Measurements from ENCODE around the gene ABHD17C. TPM values are rescaled to one million over a fixed set of nuclear protein-coding genes. Genes with fewer than 3 reads are reported as not detected.

The ABHD17C gene
- total RNA-seq, 4 donors from 2014 or later: 0.29 to 13.6 (median 6.5) TPM

DNA sequence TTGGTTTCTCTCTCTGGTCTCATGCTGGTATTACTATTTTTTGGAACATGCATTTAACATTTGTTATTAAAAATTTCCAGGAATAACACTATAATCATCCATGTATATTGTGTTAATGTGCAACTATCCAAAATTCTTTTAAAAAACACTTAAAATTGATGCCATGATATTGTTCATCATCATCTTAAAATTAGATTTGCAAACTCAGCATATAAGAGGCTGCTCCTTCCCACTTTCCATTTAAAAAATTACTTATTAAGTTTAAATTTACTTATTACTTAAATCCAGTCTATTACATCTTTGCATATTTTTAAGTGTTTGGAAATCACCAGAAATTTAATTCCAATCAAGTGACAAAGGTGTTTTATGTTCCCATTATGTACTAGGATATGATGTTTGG lies 5.8 kb upstream of the ABHD17C start:
- no peaks in the 10 kb centered on the region for H3K36me3 ChIP-seq
- TF ChIP-seq, protein P1, sequence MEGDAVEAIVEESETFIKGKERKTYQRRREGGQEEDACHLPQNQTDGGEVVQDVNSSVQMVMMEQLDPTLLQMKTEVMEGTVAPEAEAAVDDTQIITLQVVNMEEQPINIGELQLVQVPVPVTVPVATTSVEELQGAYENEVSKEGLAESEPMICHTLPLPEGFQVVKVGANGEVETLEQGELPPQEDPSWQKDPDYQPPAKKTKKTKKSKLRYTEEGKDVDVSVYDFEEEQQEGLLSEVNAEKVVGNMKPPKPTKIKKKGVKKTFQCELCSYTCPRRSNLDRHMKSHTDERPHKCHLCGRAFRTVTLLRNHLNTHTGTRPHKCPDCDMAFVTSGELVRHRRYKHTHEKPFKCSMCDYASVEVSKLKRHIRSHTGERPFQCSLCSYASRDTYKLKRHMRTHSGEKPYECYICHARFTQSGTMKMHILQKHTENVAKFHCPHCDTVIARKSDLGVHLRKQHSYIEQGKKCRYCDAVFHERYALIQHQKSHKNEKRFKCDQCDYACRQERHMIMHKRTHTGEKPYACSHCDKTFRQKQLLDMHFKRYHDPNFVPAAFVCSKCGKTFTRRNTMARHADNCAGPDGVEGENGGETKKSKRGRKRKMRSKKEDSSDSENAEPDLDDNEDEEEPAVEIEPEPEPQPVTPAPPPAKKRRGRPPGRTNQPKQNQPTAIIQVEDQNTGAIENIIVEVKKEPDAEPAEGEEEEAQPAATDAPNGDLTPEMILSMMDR (IDR thresholded peaks at IDR 0.05): no peak
- TF ChIP-seq POLR2A (IDR thresholded peaks at IDR 0.05): no peak
- H3K27ac ChIP-seq: no peak overlapping the region
- no peak for DNase-seq
- no peaks in the 10 kb centered on the region for H3K27me3 ChIP-seq
- H3K4me3 ChIP-seq: no peak overlapping the region
- H3K4me1 ChIP-seq: no peaks in the 10 kb centered on the region
- H3K9me3 ChIP-seq: no peaks in the 10 kb centered on the region
- intact Hi-C loops (cut with DNase I; ENCODE audit: low total_unique reads): no loop called here

DNA sequence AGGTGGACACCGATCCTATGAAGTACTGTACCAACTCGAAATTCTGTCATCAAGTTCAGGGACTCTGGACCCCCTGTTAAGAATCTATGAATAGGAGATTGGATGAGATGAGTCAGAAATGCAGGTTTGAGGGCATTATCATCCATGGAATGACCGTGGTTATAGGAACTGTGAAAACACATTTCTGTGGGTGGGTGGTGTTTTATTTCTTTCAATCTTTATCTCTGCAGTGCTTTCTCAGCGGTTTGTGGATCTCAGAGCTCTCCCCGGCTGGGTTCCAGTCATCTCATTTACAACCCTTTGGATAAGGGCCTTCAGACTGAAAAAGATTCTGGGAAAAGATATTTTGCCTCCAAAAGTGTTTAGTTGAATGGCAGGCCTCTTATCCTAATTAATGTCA lies 5.4 kb upstream of the ABHD17C start:
- Histone ChIP-seq H3K4me1 (no peaks in the 10 kb centered on the region), H3K9me3 (no peaks in the 10 kb centered on the region), H3K27ac (no peak overlapping the region), H3K4me3 (no peak overlapping the region), H3K27me3 (no peaks in the 10 kb centered on the region), H3K36me3 (no peaks in the 10 kb centered on the region)
- TF ChIP-seq, protein P1 (IDR thresholded peaks at IDR 0.05): no peak
- TF ChIP-seq POLR2A (IDR thresholded peaks at IDR 0.05): no peak
- intact Hi-C loops (cut with DNase I; ENCODE audit: low total_unique reads): no loop called here
- DNase-seq: no peak

DNA sequence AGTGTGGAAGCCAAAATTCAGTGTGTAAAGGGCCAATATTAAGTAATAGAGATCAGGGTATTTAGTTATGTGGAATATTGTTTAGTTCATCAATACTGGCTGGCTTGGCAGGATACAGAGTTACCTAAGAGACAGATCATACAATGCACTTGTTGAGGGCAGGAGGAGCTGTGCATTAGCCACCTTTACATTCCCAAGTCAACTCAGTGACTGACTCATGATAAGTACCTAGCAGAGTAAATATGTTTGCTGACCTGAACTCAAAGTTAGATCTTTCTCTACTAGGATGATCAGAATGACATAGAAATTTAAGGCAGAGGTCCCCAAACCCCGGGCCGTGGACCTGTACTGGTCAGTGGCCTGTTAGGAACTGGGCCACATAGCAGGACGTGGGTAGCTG lies 3.5 kb upstream of the ABHD17C start:
- no peak overlapping the region for H3K27ac ChIP-seq
- no peak for TF ChIP-seq POLR2A (IDR thresholded peaks at IDR 0.05)
- TF ChIP-seq, protein P1 (IDR thresholded peaks at IDR 0.05): no peak
- intact Hi-C loops (cut with DNase I; ENCODE audit: low total_unique reads): no loop called here
- no peaks in the 10 kb centered on the region for H3K36me3 ChIP-seq
- DNase-seq: no peak
- H3K27me3 ChIP-seq: no peaks in the 10 kb centered on the region
- H3K9me3 ChIP-seq: no peaks in the 10 kb centered on the region
- no peak overlapping the region for H3K4me3 ChIP-seq
- H3K4me1 ChIP-seq: no peaks in the 10 kb centered on the region

DNA sequence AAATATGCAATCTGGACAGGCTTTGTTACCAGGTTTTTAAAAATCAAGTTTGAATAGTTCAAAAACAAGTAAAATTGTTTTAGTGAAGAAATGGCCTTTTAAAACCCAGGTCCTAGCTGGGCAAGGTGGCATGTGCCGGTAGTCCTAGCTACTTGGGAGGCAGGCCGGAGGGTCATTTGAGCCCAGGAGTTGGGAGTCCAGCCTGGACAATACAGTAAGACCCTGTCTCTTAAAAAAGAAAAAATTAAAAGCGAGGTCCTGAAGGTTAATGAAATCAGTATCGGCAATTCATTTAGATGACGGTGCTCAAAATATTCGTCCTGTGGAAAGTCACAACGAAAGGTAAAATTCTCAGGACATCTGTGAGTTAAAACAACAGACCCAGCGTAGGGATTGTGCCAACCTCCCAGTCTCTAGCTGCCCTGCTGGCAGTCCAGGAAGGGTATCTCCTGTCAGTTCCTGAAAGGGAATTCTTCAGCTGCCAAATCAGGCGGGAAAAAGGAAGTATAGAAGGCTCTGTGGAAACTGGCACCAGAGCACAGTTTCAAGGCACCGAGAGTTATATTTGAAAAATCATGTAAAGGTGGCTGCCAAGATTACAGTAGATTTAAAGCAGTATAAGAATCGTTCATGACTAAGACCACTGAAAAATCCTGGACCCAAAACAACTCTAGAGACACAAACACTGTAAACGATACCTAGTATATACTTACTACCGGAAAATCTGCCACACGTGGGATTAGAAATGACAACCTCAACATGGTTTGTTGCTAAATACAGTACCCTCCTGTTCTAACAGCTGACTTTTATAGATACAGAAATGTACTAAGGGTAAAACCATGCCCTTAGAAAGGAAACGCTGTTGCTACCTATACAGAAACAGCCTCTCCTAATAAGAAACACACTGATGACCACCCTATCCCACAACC lies 1.2 kb upstream of the ABHD17C start:
- no peaks in the 10 kb centered on the region for H3K9me3 ChIP-seq
- H3K4me1 ChIP-seq: no peaks in the 10 kb centered on the region
- H3K27me3 ChIP-seq: no peaks in the 10 kb centered on the region
- DNase-seq: no peak
- intact Hi-C loops (cut with DNase I; ENCODE audit: low total_unique reads): no loop called here
- peak overlapping the region; percentile 85 to 88 for H3K27ac ChIP-seq
- TF ChIP-seq POLR2A (IDR thresholded peaks at IDR 0.05): no peak
- TF ChIP-seq, protein P1 (IDR thresholded peaks at IDR 0.05): no peak
- H3K36me3 ChIP-seq: no peaks in the 10 kb centered on the region
- peak overlapping the region; percentile 47 to 88 for H3K4me3 ChIP-seq

DNA sequence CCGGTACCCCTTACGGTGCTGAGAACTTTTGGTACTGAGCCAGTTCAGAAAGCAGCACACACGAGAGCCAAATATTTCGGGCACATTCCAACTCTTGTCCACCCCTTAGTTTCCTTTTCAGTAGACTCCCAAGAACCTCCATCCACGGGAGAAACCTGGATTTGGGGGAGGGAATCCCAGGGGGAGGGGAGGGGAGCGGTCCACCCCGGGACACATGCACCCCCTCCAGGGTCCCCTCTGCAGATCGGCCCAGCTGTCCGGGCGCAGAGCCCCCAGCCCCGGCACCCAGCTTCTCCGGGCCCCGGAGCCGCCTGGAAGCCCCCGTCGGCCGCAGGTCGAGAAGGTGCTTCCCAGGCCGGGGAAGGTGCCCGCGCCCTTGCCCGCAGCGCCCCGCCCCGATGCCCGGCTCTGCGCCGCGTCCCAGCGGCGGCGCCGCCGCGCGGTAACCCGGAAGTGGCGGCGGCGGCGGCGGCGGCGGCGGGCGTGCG lies 455 bp upstream of the ABHD17C start:
- peak in 1 of 2 donors; percentile 19 for DNase-seq
- Histone ChIP-seq H3K27me3 (no peaks in the 10 kb centered on the region), H3K4me3 (peak overlapping the region; percentile 47 to 88), H3K36me3 (no peaks in the 10 kb centered on the region), H3K27ac (peak overlapping the region; percentile 85 to 88), H3K9me3 (no peaks in the 10 kb centered on the region), H3K4me1 (no peaks in the 10 kb centered on the region)
- intact Hi-C loops (cut with DNase I; ENCODE audit: low total_unique reads): no loop called here
- TF ChIP-seq, protein P1 (IDR thresholded peaks at IDR 0.05): no peak
- TF ChIP-seq POLR2A (IDR thresholded peaks at IDR 0.05): no peak

Data from uterus (tissue), 4 donors.